ENCODE data around the gene NFE2. TPM values are rescaled to one million over a fixed set of nuclear protein-coding genes. Genes with fewer than 3 reads are reported as not detected.
"Not testable (repeated sequence)": the region's sequence is repeated elsewhere in the genome, so short reads cannot be mapped to it uniquely, and the experiment has no call there.

NFE2 gene
- polyA plus RNA-seq, 3 donors, result 2.2 to 2.4 (median 2.3) TPM

DNA sequence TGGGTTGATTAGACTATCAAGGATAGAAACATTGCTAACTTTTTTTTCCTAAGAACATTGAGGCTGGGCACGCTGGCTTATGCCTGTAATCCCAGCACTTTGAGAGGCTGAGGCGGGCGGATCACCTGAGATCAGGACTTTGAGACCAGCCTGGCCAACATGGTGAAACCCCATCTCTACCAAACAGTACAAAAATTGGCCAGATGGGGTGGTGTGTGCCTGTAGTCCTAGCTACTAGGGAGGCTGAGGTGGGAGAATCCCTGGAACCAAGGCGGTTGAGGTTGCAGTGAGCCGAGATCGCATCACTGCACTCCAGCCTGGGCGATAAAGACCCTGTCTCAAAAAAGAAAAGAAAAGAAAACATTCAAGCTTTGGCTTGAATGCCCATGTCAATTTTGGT lies 11.5 kb upstream of the NFE2 start:
- not testable (repeated sequence) for DNase-seq

DNA sequence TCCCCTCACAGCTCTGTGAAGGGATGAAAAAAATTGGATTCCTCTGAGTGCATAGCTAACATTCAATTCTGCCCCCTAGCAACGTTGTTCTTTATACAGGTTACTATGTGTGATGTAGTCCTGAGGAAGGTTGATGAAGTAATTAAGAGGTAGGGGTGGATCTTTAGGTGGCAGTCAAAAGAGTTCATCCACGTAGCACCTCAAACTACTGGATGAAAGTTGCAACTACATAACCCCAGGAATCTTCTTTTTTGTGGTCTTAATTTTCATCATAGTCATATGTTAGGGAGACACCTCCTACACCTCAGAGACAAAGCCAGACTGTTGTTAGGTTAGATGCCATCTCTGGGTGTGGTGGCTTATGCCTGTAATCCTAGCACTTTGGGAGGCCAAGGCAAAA lies 10.2 kb upstream of the NFE2 start:
- DNase-seq, result no peak

DNA sequence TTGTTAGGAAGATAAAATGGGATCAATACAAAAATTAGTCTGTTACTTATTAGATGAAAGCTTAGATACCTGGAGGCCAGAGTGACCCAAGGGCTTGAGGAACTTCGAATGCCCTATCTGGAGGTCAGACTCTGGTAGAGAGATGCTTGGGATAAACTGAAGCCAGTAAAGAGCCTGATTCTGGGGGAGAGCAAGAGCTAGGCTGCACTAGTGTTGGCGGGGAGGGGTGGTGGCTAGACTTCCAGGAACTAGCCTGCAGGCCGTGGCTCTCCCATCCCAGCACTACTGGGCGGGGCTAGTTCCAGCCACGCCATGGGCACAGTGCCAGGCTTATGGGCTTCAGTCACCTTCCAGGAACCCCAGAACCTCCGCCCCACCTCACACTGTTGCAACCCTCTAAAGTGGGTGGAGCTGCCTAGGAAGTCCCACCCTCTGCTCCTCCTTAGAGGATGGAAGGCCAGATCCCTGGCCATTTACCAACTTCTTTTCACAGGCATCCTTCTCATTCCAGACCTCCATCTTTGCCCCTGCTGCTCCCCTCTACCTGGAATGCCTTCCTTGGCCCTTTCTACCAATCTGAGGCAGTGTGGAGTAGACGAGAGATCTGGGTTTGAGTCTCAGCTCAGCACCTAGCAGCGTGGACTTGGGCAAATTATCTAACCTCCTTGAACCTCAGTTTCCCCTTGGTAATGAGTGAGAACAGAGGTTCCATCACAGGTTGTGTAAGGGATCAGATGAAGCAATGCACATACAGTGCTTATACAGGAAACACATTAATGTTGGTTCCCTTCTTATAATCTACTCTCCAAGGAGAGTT lies 6.3 kb upstream of the NFE2 start:
- DNase-seq, result no peak

DNA sequence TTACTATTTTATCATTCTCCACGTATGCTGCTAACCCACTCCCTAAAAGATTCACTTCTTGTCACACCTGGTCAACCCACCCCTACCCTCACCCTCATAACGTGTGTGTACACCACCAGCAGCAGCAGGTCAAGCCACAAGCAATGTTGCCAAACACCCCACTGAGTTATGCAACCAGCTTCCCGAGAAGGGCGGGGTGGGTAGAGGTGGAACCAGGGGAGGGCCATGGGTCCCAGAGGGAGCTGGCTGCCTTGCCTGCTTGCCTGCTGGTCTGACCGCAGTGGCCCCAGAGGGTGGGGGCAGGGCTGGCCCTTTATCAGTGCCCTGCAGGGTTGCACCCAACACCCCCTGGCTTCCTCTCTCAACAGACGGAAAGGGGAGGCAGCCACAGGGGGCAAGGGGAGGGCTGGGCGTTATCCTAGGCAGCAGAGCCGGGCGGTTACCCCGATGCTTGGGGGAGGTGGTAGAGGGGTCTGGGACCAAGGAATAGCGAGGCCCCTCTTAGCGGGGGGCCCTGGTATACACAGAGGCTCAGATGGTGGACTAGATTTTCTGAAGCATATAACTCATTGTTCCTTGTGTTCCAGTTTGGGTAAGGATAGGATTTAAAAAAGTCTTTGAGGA lies 3.5 kb upstream of the NFE2 start:
- no peak for DNase-seq

DNA sequence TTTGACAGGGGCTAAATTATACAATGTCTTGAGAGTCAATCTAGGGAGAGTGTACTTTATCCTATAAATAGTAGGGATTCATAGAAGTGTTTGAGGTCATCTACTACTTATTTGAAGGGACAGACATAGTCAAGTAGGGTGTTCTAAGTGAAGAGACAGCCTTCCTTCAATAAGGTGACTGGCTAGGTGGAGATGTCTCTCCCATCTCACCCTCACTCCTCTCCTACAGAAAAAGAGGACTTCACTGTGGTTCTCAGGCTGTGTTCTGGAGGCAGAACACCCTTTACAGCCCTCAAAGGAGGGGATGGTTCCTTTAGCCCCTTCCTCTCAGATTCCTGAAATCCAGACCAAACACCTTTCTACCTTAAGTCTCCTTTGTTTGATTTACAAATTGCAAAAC lies 2.8 kb upstream of the NFE2 start:
- no peak for DNase-seq

DNA sequence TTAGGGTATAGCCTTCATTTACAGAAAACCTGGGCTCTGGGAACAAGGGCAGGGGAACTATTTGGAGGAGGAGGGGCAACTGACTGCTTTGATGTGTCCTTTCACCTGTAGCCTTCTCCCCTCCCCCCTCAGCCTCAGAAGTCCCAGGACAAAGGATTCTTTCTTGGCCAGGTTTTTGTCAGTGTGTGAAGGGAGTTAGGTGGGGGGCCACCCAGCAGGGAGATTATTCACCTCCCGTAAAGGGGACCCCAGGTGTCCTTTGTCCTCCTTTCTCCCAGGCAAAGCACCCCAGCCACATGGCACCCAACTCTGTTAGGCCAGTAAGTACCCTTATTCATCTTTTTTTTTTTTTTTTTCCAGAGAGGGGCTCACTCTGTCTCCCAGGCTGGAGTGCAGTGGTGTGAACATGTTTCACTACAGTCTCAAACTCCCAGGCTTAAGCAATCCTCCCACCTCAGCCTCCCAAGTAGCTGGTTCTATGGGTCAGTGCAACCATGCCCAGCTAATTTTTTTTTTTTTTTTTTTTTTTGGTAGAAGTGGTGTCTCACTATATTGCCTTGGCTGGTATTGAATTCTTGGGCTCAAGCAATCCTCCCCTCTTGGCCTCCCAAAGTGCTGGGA lies 723 bp upstream of the NFE2 start:
- DNase-seq, result no peak

DNA sequence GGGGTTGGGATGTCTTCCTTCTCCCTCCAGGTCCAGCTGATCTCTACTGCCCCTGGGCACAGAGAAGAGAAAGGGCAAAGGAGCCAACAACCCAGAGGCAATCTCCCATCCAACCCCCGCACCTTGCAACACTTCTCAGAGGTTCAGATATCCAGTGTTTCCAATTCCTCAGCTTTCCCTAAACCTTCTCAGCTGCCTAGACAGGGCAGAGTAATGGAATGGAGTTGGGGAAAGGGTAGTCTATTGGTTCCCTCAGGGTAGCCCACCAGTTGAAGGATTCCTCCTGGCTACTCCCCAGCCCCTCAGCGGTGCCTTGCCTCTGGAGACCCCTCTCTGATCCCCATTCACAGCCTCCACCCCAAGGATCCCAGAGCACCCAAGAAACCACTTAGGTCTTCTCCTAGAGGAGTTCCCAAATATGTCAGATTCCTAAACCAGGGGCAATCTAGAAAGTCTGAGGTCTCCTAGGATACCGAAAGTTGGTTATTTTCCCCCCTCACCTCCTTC lies 537 bp downstream of the NFE2 start:
- DNase-seq, result no peak

DNA sequence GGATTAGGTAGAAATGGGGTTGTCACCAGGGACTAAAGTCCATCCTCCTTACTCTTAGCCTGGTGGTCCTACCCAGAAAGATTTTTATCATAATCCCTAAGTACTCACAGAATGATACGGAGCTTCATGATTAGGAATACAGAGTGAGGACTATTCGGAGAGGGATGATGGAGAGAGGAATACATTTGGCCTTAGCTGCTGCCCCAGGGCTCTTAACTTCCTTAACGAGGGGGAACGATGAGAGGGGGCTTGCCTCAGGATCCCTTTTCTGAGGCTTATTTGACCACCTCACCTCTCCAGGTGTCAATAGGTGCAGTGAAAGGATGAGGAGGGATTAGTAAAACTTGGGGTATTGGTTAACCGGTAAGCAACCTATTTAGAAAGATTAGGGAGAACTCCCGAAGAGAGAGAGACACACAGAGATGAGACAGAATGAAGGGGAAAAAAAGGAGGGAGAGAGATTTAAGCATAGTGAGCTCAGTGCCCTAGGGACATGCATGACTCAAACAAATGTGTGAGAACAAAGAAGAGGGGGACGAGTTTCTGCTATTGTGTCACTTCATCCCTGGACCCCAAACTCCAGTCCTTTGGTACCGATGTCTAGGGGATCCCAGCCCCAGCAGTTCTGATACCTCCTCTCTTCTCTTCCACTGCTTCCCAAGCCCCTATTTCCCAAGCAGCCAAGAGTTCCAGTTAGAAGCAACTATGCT lies 1.1 kb downstream of the NFE2 start:
- DNase-seq, result no peak

DNA sequence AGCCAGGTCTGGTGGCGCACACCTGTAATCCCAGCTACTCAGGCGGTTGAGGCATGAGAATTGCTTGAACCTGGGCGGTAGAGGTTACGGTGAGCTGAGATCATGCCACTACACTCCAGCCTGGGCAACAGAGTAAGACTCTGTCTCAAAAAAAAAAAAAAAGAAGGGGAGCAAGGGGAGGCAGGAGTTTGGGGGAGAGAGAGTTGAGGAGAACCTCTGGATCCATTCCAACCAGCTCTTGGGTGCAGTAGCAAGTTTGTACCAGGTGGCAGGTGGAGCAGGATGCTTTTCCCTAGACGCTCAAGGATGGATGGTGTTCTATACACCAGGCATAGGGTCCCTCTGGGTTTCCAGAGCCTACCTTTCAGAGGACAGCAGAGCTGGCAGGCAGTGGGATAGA lies 1.9 kb downstream of the NFE2 start:
- DNase-seq, result no peak

DNA sequence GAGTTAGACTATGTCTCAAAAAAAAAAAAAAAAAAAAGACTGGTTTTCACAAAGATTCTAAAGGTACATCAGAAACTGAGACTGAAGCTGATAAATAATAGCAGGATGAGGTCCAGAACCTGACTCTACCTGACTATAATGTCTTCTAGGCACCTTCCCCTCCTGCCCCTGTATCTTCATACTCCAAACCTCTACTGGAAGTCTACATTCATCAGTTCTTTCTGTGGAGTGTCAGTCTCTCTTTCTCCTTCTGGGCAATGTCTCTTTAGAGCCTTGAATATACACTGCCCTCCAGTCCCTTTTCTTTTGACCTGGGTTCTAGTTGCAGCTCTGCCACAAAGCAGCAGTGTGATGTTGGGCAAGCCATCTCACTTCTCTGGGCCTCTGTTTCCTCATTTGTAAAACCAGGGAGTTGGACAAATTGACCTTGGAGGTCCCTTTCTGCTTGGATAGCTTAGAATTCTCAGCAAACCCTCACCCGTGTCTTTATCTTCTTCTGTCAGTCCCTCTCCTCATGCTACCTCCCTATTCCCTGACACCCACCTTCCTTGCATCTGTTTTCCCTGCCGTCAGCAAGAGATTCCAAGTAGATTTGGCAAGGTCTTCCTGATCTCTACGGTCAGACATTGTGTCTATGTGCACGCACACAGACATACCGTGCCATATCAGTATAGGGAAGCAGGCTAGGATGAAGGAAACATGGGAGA lies 4.3 kb downstream of the NFE2 start:
- no peak for DNase-seq

DNA sequence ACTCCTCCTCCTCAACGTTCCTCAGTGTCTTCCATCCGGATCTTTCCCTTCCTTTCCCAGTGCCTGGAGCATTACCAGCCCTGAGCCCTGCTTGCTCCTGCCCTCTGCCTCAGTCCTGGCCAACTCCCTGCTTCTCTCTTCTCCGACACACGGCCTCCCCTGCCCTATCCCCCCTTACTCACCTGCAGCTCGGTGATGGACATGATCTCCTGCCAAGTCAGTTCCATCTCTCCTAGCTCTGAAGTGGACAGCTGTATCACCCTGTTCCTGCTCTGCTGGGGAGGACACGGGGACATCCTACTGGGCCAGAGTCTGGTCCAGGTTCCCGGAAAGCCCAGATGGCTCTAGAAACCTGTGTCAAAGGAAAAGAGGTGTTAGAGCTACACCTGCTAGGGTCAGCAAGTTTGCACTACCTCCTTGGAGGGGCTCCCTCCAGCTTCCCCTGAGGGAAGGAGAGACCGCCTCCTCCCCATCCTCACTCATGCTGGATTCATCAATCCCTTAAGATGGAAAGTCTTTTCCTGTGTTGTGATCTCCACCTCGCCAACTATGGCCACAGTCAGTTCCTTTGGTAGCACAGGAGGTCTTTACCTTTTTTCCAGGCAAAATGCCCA lies 5.8 kb downstream of the NFE2 start:
- no peak for DNase-seq

DNA sequence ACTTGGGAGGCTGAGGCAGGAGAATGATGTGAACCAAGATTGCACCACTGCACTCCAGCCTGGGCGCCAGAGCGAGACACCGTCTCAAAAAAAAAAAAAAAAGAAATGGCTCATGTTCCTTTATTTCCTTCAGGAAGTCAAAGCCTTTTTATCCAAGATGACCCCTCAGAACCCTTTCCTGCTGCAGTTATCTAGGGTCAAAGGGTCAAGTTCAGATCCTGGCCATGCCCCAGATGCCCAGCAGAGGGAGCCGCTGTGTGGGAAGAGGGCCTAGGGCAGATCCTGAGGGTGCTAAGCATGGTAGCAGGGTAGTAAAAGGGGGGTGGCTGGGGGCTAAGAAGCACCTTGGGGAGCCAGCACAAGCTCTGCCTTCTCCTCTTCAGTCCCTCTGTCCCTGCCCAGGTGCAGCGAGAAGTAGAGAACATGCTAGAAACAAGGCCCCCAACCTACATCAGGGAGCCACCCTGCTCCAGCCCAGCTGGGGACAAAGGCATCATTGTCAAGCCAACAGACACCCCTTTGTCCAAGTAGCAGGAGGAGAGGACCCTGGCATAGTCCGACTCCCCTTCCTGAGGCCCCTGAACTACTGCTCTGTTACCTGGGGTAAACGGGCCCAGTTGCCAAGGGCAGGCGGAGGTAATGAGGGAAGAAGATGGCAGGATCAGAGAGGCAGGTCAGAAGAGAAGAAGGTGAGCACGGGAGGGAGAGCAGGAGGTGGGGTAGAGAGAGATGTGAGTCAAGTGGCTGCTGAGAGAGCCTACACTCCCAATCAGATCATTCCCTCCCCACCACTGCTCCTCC lies 6.5 kb downstream of the NFE2 start:
- no peak for DNase-seq

DNA sequence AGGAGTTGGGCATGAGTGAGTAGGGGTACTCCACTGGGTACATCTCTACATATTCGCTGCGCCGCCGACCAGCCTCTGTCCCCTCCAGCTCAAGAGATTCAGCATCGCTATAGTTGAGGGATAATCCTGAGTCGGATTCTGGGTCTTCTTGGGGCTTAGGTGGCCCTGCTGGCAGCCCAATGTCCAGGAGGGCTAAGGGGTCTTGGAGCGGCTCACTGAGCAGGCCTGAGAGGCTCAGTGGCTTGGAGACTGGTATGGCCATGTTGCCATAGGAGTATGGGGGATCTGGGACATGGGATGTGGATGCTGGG lies 7.9 kb downstream of the NFE2 start:
- no peak for DNase-seq

DNA sequence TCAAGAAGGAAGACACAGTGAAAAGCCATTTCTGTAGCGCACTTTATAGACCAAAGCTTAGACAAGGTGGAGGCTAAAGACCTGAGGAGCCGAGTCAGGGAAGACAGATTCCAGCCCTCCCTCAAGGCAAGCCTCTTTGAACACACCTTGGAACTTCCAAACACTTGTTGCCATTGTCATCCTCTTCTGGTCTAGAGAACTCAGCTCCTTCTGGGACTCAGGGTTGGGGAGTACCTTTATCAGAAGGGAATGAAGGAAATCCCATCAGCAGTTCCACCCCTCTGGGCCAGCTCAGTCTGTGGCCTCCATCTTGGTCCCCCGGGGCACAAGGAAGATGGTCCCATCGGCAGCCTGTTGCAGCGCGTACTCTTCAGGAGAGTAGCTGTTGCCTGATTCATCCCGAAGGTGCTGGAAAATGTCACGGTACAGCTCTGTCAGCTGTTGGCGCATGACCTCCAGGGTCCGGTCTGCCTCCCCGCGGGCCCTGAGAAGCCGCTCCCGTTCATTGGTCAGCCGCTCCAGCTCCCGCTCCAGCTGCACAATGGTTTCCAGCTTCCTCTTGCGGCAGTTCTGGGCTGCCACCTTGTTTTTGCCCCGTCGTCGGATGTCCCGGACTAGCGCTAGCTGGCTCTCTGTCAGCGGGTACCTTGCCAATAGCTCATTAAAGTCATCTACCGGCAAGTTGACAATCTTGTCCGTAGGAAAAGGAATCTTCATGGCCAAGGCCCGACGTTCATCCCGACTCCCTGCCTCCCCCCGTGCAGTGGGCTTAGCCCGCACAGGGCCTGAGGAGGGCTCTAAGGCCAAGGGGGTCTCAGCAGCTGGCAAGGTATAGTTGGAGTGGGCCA lies 8.5 kb downstream of the NFE2 start:
- no peak for DNase-seq

DNA sequence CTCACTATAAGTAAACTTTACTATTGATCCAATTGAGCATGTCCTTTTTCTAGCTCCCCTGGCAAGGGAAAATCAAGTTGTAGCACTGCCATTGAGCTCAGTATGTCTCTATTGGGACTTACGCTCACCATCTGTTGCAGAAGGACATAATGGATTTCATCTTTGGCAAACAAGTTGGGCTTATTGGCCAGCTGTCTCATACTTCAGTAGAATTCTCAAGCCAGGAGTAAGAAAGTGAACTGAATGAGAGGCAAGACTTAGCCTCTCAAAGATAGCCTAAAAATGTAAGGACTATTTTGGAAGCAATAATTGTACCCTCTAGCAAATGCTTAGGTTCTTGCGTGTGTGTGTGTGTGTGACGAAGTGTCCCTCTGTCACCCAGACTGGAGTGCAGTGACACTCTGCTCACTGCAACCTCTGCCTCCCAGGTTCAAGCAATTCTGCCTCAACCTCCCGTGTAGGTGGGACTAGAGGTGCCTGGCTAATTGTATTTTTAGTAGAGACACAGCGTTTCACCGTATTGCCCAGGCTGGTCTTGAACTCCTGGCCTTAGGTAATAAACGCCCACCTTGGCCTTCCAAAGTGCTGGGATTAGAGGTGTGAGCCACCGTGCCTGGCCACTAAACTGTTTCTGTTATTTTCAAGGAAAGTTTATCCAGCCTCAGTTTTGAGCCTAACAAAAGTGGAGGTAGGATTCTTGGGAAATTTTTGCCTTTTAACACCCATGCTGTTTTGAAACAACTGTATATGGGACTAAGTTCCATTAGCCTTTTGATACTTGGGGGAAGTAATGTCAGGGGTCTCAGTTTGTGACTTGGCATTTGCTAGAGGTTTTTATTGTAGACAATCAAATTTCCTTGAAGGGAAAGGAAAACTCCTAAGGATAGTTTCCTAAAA lies 13.3 kb downstream of the NFE2 start:
- no peak for DNase-seq

DNA sequence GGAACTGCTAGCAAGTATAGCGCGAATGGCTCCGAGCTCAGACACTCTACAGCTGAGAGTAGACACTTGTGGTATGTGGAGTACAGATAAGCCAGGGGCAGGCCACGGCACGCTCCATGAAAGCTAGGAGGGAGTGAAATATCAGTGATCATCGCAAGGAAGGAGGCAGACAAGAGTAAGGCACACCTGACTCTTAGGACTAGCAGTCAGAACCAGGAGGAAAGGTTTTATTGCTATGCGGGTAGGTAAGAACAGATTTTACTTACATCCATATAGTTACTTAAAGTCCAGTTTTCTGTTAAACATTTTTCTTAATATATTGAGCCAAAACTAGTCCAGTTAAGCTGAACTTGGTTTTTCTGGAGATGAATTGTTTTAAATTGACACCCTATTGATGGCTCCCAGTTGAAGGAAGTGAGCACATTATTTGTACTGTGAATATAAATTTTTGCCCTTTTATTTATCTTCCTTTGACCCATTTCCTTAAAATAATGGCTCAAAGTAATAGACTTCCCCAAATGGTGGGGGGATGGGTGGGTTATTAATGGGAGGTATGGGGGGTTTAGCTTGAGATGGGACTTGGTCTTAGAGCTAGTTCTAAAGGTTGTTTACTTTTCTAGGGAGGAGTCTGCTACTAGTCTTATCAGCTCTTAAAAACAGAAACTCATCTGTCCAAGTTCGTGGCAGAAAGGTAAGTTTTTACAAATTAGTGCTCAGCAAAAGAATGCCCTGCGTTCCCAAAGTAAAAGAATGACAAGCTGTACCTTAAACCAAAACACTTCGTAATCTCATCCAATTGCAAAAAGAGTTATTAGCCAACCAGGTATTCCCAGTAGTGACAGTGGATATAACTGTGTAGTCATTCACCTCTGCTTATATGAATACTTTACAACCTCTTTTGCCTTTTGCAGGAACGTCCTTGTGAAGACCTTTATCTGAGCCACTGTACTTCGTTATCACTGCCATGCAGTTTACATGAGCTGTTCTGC lies 14.5 kb downstream of the NFE2 start:
- no peak for DNase-seq

Data from renal pelvis (tissue), 4 donors.